Testis (tissue), 2 donors: ENCODE measurements around the gene TMIE.

Experiments used
- POLR2A ChIP-seq: fragments of 450-650 bp; IDR thresholded peaks from one replicate; pipeline ENCODE4 v1.6.1; 2017; ENCODE audit warnings: antibody characterized with exemption, mild to moderate bottlenecking, moderate library complexity
- TF ChIP-seq, protein P1 (sequence below), 3 experiments: fragments of 450-650 bp in 2 of 3; fragments of 200-600 bp in 1 of 3; sonication (generic) in 1 of 3; IDR thresholded peaks; one replicate each; pipeline ENCODE4 v1.5.1; 2016 to 2019; ENCODE audit warnings: antibody characterized with exemption in 3 of 3, mild to moderate bottlenecking in 2 of 3, moderate library complexity in 1 of 3

DNA sequence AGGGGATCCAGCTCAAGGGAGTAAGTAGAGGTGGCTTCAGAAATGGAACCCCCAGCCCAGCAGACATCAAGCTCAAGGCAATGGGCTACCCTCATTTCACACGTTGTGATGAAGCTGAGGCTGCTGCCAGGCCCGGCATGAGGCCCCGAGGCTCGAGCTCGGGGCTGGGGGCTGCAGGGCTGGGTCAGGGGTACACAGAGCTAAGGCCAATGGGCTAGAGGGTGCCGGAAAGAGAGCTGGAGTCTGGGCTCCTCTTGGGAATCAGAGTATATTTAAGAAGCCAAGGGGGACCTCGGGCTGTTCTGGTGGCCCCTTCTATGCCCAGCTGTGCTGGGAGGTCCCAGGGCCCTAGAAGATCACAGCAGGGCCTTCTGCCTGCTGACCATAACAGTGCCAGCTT, 9.0 kb downstream of the TMIE start:
- TF ChIP-seq, protein P1, sequence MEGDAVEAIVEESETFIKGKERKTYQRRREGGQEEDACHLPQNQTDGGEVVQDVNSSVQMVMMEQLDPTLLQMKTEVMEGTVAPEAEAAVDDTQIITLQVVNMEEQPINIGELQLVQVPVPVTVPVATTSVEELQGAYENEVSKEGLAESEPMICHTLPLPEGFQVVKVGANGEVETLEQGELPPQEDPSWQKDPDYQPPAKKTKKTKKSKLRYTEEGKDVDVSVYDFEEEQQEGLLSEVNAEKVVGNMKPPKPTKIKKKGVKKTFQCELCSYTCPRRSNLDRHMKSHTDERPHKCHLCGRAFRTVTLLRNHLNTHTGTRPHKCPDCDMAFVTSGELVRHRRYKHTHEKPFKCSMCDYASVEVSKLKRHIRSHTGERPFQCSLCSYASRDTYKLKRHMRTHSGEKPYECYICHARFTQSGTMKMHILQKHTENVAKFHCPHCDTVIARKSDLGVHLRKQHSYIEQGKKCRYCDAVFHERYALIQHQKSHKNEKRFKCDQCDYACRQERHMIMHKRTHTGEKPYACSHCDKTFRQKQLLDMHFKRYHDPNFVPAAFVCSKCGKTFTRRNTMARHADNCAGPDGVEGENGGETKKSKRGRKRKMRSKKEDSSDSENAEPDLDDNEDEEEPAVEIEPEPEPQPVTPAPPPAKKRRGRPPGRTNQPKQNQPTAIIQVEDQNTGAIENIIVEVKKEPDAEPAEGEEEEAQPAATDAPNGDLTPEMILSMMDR (IDR thresholded peaks at IDR 0.05): no peak
- TF ChIP-seq POLR2A: no peak
